ENCODE measurements around the gene ZNHIT2. TPM values are rescaled to one million over a fixed set of nuclear protein-coding genes. Genes with fewer than 3 reads are reported as not detected.

Gene ZNHIT2
- total RNA-seq, 4 donors from 2014 or later, result 7.5 to 24.4 (median 18.0) TPM

- intact Hi-C loops (cut with DNase I), result loop anchor here (5.0 kb wide), 1 partner anchor 194 kb away; the partner anchor contains the start of gene PPP2R5B
- H3K27me3 ChIP-seq, result no peaks in the 10 kb centered on the region
- peaks cover 54 to 70% (median 60%) of the 10 kb centered on the region in 4 donors for H3K4me1 ChIP-seq
- WGBS, result 5% methylated on average over 16 of the region's 68 CpGs
- peak overlapping the region; percentile 81 to 95 (median 87) for H3K27ac ChIP-seq (replicated peaks in 1 of 4)
- H3K4me3 ChIP-seq, result peak overlapping the region; percentile 63 to 85 (median 69)
- H3K9me3 ChIP-seq, result no peaks in the 10 kb centered on the region
- no peak for DNase-seq (ENCODE audit: extremely low spot score)
- TF ChIP-seq POLR2A (IDR thresholded peaks at IDR 0.05; ENCODE audit: low read depth) (no peak), EP300 (IDR thresholded peaks at IDR 0.05) (no peak), POLR2AphosphoS5 (IDR thresholded peaks at IDR 0.05) (no peak)
- TF ChIP-seq, protein P1, sequence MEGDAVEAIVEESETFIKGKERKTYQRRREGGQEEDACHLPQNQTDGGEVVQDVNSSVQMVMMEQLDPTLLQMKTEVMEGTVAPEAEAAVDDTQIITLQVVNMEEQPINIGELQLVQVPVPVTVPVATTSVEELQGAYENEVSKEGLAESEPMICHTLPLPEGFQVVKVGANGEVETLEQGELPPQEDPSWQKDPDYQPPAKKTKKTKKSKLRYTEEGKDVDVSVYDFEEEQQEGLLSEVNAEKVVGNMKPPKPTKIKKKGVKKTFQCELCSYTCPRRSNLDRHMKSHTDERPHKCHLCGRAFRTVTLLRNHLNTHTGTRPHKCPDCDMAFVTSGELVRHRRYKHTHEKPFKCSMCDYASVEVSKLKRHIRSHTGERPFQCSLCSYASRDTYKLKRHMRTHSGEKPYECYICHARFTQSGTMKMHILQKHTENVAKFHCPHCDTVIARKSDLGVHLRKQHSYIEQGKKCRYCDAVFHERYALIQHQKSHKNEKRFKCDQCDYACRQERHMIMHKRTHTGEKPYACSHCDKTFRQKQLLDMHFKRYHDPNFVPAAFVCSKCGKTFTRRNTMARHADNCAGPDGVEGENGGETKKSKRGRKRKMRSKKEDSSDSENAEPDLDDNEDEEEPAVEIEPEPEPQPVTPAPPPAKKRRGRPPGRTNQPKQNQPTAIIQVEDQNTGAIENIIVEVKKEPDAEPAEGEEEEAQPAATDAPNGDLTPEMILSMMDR (IDR thresholded peaks at IDR 0.05), result no peak
- H3K36me3 ChIP-seq, result peaks cover 5 to 56% (median 42%) of the 10 kb centered on the region in 4 donors
Observed at GRCh38 chr11:65116370-65117205, 913 bp downstream of the ZNHIT2 start.

GRCh38 chr11:65115361-65116082, 2.0 kb downstream of the ZNHIT2 start:
- no peak for DNase-seq (ENCODE audit: extremely low spot score)
- Histone ChIP-seq H3K27me3 (no peaks in the 10 kb centered on the region), H3K4me1 (peaks cover 54 to 70% (median 61%) of the 10 kb centered on the region in 4 donors), H3K27ac (replicated peaks in 1 of 4) (no peak overlapping the region), H3K4me3 (no peak overlapping the region), H3K36me3 (peaks cover 2 to 49% (median 37%) of the 10 kb centered on the region in 4 donors), H3K9me3 (no peaks in the 10 kb centered on the region)
- 98% methylated on average over 11 of the region's 21 CpGs for WGBS
- intact Hi-C loops (cut with DNase I), result loop anchor here (5.0 kb wide), 1 partner anchor 193 kb away; the partner anchor contains the start of gene PPP2R5B
- TF ChIP-seq, protein P1 (IDR thresholded peaks at IDR 0.05), result no peak
- no peak for TF ChIP-seq EP300 (IDR thresholded peaks at IDR 0.05)
- TF ChIP-seq POLR2AphosphoS5 (IDR thresholded peaks at IDR 0.05), result no peak
- no peak for TF ChIP-seq POLR2A (IDR thresholded peaks at IDR 0.05; ENCODE audit: low read depth)

DNA sequence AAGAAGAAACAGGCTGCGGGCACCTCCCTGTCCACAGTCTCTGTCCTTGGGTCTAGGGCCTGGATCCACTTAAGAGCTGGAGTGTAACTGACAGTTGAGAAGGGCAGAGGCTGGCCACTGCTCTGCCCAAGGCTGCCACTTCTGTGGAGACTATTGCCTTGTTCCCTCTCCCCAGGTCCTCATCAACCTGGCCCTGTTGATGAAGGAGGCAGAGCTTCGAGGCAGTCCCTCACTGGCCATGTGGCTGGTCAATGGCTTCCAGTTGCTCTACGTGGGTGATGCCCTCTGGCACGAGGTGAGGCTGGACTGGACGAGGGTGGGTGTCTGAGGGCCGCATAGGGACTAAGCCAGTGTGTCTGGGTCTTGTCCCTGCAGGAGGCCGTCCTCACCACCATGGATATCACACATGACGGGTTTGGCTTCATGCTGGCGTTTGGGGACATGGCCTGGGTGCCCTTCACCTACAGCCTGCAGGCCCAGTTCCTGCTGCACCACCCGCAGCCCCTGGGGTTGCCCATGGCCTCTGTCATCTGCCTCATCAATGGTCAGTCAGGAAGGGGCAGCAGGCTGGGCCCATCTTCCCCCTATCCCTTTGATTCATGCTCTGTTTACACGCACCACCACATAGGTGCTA, 2.8 kb downstream of the ZNHIT2 start:
- intact Hi-C loops (cut with DNase I), result loop anchor here (5.0 kb wide), 2 partner anchors 102 to 192 kb away; partner anchors contain the start of genes ARL2 and PPP2R5B
- H3K36me3 ChIP-seq, result peaks cover 2 to 44% (median 31%) of the 10 kb centered on the region in 4 donors
- H3K9me3 ChIP-seq, result no peaks in the 10 kb centered on the region
- H3K4me1 ChIP-seq, result peaks cover 55 to 69% (median 60%) of the 10 kb centered on the region in 4 donors
- WGBS, result 95% methylated on average over 2 of the region's 11 CpGs
- no peak for DNase-seq (ENCODE audit: extremely low spot score)
- no peak overlapping the region for H3K4me3 ChIP-seq
- TF ChIP-seq POLR2A (IDR thresholded peaks at IDR 0.05; ENCODE audit: low read depth), result no peak
- no peak for TF ChIP-seq EP300 (IDR thresholded peaks at IDR 0.05)
- TF ChIP-seq POLR2AphosphoS5 (IDR thresholded peaks at IDR 0.05), result no peak
- TF ChIP-seq, protein P1 (IDR thresholded peaks at IDR 0.05), result no peak
- H3K27ac ChIP-seq (replicated peaks in 1 of 4), result no peak overlapping the region
- no peaks in the 10 kb centered on the region for H3K27me3 ChIP-seq

- peaks cover 55 to 69% (median 60%) of the 10 kb centered on the region in 4 donors for H3K4me1 ChIP-seq
- 72% methylated on average over 6 of the region's 6 CpGs for WGBS
Observed at GRCh38 chr11:65113839-65114238, 3.7 kb downstream of the ZNHIT2 start.

More at GRCh38 chr11:65113839-65114238, 3.7 kb downstream of the ZNHIT2 start:
- intact Hi-C loops (cut with DNase I), result loop anchor here (5.0 kb wide), 1 partner anchor 102 kb away; the partner anchor contains the start of gene ARL2
- no peak overlapping the region for H3K4me3 ChIP-seq
- H3K36me3 ChIP-seq, result peaks cover 6 to 44% (median 31%) of the 10 kb centered on the region in 4 donors
- TF ChIP-seq POLR2A (IDR thresholded peaks at IDR 0.05; ENCODE audit: low read depth), result no peak
- no peak for TF ChIP-seq POLR2AphosphoS5 (IDR thresholded peaks at IDR 0.05)
- no peak for TF ChIP-seq EP300 (IDR thresholded peaks at IDR 0.05)
- TF ChIP-seq, protein P1 (IDR thresholded peaks at IDR 0.05), result no peak
- no peaks in the 10 kb centered on the region for H3K27me3 ChIP-seq
- no peak for DNase-seq (ENCODE audit: extremely low spot score)
- H3K27ac ChIP-seq (replicated peaks in 1 of 4), result no peak overlapping the region
- no peaks in the 10 kb centered on the region for H3K9me3 ChIP-seq
